ENCODE results near the gene PSMB2.

PSMB2 gene

DNA sequence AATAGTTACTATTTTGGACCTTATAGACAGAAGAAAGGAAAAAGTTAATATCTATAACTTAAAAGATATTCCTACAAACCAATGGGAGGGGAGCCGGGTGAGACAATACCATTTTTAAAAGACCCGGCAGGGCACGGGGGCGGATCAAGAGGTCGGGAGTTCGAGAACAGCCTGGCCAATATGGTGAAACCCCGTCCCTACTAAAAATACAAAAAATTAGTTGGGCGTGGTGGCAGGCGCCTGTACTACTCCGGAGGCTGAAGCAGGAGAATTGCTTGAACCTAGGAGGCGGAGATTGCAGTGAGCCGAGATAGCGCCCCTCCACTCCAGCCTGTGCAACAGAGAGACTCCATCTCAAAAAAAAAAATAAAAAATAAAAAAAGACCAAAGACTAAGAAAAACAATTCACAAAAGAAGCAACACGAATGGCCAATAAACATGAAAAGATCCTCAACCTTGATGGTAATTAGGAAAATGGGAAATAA is 1.2 kb upstream of the PSMB2 start:
- DNase-seq (ENCODE audit: low read depth), result no peak

DNA sequence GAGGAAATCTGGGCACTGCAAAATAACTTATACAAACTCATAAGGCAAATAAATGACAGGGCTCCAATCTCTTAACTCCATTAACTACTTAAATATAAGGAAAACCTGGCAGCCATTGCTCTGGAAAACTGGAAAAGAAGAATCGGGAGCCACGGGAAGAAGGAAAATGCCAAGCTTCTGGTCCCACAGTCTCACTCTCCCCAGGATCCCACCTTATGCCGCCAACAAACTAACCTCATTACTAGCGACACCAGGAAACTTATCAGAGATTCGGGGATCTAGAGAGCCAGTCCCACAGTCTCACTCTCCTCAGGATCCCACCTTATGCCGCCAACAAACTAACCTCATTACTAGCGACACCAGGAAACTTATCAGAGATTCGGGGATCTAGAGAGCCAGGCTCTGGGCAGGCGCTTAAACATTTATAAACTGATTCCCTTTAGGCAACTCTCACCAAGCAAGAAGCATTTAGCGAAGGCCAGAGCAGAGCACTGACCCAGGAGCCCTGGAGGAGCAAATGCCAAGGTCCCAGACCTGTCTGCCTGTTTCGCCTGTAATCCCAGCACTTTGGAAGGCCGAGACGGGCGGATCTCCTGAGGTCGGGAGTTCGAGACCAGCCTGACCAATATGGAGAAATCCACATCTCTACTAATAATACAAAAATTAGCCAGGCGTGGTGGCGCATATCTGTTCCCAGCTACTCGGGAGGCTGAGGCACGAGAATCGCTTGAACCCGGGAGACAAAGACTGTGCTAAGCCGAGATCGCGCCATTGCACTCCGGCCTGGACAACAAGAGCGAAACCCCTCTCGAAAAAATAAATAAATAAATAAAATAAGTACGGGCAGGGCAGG is 720 bp downstream of the PSMB2 start:
- no peak for DNase-seq (ENCODE audit: low read depth)

DNA sequence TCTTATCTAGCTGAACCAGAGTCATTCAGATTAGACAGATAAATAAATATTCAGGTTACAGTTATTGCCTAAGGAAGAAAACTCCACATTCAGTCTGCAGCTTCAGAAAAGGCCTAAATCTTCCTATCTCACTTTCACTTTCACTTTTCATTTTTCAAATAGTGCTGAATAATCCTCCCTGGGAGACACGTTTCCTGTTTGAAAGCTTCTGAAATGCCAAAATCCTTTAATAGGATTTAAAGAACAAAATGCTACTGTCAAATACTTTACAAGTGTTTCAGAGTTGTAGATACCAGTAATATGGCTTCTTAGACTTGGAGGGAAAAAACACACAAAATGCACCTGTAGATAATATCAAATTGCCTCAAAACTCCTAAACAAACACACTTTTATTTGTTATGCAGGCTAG is 3.9 kb downstream of the PSMB2 start:
- no peak for DNase-seq (ENCODE audit: low read depth)

DNA sequence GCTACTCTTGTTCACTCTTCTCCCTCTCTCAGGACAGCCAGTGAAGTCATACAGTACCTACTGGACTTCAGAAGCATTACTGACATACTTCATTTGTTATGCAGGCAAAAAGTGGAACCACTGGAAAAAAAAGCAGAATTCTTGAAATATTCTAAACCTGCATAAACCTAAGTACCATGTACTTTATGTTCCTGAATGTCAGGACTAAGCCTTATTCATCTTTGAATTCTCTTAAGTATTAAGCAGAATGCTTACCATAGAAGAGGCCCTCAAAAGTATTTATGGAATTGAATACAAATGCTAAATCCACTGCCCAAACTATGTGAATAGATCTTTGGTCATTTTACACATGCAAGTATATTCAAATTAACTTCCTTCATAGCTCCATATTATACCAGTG is 7.8 kb downstream of the PSMB2 start:
- DNase-seq (ENCODE audit: low read depth), result no peak

DNA sequence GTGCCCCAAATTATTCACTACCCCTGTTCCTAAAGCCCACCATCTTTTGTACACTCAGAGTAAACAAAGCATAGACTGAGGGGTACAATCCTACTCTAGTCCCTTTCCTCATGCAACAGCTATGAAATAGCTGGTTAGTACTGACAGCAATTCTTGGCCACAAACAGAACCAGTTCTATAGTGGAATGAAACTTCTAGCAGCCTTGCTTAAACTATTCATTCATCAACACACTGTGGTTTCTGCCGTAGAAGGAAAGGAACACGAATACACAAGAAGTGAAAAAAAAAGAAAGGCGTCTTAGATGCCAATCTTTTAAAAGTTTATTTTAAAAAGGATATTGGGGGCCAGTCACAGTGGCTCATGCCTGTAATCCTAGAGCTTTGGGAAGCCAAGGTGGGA is 9.9 kb downstream of the PSMB2 start:
- DNase-seq (ENCODE audit: low read depth), result no peak

DNA sequence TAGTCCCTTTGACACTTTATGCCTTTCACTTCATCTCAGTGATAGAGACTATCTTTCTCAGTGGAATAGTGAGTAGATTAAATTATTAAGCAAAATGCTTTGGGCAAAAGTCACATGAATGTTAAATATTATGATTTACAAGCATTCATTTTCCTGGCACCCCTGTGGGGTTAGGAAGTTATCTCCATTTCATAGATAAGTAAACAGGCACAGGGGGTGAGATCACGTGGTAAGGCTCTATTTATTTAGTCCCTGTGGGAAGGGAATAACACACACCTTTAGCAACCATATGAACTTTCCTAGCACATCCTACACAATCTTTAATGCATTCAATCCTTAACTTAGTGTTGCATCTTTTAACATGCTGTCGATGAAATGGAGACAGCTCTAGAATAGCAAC is 12.3 kb downstream of the PSMB2 start:
- DNase-seq (ENCODE audit: low read depth), result no peak

DNA sequence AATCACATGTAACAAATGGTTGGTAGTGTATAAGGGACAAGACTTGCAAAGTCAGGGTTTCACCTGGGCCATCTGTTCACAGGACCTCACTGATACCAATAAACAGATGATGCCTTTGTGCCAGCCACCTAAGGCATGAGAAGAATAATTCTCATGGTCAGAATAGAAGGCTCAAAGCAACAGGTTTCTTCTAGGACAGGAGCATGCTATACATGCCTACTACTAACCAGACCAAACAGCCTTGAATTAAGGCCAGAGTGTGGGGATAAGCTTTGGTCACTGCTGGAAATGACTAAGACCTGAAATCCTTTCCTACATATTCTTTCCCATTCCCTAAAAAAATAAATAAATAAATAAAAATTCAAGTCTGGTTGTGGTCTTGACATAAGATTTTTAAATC is 17.5 kb downstream of the PSMB2 start:
- no peak for DNase-seq (ENCODE audit: low read depth)

DNA sequence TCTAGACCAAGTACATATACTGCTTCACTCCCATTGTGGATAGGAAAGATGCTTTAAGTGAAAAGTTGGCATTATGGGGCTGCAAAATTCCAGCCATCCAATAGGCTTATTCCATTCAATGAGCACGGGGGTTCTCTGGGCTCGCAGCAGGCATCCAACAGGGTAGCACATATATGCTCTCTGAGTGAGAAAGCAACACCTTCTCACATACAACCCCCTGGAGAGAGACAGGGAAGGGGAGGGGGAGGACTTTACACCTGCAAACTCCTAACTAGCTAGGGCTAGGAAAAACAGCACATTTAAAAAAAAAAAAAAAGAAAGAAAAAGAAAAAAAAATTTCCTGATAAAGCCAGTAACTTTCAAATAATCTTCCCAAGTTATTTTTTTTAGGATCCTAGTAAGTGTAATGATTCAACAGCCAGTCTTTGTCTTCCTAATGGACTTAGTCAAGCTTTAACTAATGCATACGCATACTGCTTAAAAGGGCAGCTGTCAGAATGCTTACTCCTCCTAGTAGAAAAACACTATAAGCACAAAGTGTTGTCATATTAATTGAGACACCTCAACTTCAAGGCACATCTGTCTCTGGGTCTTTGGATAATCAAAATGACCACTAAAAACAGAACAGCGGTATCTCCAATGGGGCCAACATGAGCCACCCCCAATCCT is 18.7 kb downstream of the PSMB2 start:
- no peak for DNase-seq (ENCODE audit: low read depth)

DNA sequence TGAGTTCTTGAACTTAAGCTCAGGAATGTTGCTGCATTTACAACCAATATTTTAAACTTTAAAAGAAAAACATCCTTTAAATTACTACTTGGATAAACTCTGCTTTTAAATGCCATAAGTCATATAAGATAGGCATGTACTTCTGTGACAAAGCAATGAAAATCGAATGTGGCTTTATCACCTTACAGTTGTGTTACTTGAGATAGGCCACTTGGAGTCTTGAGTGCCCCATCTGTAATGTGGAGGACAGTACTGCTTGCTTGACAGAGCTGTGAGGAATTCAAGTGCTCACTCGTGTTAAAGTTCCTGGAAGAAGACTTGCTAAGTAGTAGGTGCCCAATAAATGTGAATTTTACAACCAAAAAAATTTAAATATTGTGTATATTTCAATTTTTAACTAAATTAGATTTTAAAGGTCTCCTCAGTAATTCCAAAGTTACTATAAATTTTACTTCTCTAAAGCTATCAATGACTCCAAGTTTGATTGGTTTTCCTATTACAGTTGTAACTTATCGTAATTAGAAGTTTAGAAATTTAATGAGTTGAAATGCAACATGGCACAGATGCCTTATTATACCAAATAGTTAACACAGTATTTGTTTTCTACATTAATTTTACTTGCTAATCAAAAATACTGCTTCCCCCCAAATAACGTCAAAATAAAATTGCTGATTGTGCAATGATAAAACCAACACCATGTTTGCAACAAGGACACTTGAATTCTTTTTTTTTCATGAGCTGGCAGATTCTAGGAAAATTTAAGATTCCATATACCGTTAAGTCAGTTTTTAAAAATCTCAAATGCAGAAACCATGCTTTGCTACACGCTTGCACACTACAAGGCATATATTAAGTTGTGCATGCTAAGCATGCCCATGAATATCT is 21.8 kb downstream of the PSMB2 start:
- DNase-seq (ENCODE audit: low read depth), result no peak

DNA sequence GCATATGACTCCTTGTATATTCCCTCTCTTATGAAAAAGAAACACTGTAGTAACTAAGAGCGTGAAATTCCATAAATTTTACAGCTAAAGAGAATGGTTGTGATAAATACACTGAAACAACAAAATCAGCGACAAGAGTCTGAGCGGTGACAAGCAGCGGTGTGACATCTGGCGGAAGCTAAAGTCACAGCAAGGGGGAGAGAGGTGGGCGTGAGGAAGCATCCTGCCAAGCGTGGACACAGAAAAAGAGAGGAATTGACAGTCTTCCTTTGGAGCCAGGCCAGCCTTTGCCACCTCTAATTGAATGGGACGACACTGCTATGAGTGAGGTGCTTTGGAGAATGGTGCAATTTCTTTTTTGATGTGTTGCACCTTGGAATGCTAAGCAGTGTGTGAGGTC is 25.9 kb downstream of the PSMB2 start:
- DNase-seq (ENCODE audit: low read depth), result no peak

DNA sequence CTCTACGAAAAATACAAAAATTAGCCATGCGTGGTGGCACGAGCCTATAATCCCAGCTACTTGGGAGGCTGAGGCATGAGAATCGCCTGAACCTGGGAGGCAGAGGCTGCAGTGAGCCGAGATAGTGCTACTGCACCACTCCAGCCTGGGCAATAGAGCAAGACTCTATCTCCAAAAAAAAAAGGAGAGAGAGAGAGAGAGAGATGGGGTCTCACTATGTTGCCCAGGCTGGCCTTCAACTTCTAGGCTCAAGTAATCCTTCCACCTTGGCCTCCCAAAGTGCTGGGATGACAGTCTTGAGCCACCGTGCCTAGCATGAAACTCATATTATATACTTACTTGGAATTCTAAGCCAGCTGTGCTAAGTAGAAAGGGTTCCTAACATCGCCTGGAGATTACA is 29.7 kb downstream of the PSMB2 start:
- DNase-seq (ENCODE audit: low read depth), result no peak

DNA sequence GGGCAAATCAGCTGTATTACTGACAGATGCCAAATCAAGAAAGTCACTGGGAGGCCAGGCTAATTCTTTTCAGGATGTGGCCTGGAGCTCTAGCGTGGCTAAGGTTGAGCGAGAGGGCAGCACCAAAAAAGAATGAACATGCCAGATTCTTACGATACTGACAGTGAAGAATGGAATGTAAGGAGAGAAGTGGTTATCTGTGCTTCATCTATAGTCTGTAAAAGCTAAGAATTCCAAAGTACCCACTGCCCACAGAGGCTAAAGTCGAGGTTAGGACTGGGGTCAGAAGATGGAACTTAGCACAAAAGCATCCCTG is 35.5 kb downstream of the PSMB2 start:
- DNase-seq (ENCODE audit: low read depth), result no peak

DNA sequence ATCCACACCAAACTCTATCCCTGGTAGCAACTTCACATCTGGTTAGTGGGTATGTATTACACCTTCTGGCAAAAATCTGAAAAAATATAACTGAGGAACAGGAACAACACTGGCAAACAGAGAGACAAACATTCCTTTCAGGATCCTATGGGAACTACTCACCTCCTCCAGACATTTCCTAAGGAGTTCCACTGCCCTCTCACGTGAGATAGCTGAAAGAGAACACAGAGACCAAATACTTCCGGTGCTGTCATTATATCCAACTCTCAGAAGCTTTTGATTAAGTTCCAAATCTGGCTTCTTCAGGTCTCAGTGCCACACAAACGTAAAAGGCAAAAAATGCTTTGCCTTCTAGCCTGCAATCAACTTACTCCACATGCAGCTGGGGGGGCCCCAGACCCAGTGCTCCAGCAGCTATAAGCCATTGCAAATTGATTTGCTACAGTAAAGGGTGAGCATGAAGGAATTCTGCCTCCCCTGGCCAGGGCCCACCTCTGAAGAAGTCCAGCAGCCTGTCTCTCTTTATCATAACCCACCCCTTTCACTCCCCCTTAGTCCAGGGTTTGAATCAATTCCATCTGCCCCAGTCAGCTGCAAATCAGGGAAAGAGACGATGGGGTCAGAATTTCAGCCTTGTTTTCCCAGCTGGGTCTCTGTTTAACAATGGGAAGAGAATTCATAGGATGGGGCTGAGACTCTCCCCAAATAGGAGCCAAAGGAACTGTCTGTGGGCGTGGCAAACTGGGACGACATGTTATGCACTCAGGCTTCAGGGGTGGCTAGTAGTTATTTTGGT is 36.1 kb downstream of the PSMB2 start:
- DNase-seq (ENCODE audit: low read depth), result no peak

DNA sequence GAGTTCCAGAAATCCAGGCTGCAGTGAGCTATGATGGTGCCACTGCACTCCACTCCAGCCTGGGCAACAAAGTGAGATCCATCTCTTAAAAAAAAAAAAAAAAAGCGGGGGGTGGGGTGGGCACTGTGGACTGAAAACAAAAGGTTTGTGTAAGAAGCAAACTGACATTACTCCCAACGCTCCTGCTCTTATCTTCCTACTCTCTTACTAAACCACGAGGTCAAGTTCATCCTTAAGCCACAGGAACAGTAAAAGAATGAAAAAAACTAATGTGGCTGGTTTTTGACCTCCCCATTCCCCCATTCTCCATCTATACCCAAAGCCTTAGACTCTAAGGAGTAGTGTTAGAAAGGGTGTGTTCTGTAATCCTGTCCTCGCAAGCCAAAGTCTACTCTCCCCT is 37.4 kb downstream of the PSMB2 start:
- DNase-seq (ENCODE audit: low read depth), result no peak

DNA sequence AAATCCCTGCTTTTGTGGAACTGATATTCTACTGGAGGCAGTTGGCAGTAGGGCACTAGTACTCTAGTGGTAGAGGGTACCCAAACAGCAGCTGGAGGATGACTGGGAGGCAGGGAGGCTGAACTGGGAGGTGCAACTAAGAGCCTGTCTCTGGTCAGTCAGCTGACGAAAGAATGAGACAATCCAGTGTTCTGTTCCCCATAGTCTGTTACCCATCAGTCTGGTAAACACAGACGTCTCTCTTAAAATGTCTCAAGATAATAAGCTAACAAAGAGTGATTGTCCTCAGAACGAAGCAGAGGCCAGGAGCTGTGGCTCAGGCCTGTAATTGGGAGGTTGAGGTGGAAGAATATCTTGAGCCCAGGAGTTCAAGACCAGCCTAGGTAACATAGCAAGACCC is 37.9 kb downstream of the PSMB2 start:
- no peak for DNase-seq (ENCODE audit: low read depth)

DNA sequence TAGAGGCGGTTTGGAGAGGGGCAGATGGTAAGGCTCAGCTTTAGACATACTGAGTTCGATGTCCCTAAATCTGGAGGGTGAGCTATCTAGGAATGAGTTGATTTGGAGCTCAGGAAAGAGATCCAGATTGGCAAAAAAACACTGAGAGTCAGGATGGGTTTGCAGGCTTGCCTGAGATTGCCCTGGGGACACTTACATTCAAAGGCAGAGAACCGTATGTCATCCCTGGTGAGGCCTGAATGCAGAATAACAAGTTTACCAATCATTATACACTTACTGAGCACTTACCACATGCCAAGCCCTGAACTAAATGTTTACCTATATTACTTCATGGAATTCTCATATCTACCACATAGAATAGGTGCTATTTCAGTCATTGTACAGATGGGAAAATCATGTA is 40.7 kb downstream of the PSMB2 start:
- DNase-seq (ENCODE audit: low read depth), result no peak

DNA sequence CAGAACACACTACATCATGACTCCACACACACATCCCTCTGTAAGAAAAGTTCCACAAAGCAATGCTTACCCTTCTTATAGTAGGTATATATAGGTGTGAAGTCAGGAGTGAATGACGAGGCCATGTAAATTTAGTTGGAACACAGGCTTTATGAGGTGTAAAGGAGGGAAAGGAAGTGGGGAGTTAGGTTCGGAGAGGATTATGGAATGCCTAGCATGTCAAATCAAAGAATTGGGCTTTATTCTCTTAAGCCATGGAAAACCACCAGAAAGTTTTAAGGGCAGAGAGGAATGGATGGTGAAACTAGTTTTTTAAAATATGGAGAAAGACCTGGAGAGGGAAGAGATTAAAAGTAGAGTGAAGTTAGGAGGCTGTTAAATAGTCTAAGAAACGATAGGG is 41.9 kb downstream of the PSMB2 start:
- DNase-seq (ENCODE audit: low read depth), result no peak

DNA sequence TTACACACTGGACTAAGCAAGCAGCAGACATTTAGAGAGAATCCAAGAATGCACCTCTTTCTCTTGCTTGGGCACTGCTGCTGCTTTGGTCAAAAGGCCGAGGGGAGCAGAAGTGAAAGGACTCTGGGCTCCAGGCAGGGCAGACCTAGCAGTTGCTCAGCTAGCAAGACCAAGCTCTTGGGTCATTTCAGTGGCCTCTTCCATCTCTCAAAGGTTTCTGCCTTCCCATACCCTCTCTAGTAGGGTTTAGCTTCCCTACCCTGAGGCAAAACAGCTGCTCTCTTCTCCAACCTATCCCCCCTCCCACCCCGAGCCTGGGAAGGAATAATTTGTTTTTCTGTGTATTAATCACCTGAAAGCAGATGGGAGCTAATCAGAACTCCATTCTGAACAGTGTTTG is 42.4 kb downstream of the PSMB2 start:
- no peak for DNase-seq (ENCODE audit: low read depth)

DNA sequence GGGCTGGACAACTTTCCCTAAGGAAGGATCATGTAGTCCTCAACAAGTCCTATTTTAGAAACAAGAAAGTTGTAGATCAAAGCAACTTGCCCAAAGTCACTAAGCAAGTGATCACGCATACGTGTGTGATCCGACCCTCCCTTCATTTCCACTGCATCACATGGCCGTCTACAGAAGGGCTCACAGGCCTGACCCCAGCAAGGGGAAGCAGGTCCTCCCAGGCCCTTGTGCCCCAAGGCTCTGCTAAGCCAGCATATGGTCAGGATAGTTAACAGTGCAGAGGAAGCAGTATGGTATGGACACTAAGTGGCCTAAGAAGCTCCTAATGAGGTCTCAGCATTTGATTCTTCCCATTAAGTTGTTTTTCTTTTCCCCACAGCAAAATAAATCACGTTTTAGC is 43.5 kb downstream of the PSMB2 start:
- no peak for DNase-seq (ENCODE audit: low read depth)

DNA sequence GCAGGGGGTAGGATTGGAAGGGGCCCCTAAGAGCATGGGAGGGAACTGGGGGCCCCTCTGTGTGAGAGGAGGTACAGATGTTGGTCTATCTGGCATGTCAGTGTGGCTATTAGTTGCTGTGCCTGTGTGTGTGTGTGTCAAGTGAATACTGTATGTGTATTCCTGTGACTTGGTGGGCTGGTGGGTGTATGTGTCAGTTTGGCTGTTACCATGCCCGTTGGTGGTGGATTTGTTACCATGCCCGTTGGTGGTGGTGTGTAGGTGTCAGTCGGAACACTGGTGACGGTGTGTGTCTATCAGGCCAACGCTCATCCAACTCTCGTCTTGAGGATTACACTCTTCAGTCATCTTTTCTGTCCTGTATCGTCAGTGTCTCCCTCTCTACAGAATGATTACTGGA is 45.6 kb downstream of the PSMB2 start:
- DNase-seq (ENCODE audit: low read depth), result no peak

DNA sequence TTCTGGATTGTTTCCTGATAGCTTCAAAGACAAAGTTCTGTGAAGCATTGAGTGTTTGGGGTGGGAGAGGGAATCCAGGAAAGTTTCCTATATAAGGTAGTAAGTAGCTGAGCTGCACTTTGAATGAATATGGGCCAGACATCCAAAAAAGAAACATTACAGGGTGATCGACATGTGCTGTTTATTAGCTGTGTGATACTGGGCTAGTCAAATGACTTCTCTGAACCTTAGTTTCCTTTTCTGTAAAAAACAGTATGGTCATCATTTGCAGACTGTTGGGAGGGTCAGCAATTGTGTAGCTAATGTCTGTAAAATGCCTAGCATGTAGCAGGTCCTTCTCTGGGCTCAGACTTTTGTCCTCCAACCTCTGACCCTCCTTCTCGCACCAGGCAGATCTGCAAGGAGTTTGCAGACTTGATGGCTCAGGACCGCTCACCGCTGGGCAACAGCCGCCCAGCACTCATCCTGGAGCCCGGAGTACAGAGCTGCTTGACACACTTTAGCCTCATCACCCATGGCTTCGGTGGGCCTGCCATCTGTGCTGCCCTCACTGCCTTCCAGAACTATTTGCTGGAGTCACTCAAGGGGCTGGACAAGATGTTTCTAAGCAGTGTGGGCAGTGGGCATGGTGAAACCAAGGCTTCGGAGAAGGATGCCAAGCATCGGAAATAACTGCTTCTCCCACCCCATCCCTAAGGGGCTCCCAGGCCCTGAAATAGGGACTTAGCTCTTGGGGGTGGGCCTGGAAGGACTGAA is 47.1 kb downstream of the PSMB2 start:
- DNase-seq (ENCODE audit: low read depth), result no peak
